ENCODE data around the gene FAM53B.

FAM53B gene

DNA sequence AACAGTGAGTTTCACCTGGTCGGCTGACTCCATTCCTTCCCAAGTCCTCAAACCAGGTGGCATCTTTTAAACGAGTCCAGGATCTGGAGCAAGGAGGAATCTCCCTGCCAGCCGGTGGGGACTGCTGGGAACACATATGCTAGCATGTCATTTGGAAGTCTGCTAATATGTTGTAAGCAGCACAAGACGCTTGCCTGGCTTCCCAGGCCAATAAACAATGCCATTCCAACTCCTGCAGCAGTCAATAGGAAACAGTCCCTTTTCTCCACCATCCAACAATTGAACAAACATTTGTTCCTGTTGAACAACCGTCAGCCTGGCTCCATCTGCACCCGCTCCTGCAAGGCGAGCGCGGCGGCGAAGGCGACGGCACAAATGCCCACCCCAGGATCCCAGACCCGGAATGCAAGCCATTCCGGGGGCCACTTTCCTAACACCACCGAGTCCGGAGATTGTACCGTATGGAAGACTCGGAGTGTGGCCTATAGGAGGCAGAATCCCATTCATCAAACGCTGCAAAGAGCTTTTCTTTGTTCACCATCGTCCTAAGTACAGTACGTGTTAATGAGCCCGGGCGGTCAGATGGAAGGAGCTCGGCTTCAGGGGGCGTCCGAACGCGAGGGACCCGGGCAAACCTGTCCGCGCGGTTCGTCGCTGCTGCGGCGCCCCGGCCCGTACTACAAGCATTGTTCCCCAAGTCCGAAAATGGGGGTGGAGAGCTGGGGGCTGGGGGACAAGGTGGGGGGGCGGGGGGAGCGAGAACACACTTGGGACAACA lies 1.6 kb downstream of the FAM53B start:
- no peak for DNase-seq (ENCODE audit: low spot score)
- in situ Hi-C loops (cut with MboI; ENCODE audit: low pct_unique_long_range_greater_than_20kb, low sequenced_read_pairs, unreplicated experiment) = loop anchor here (10.0 kb wide), 1 partner anchor 198 kb away; no protein-coding TSS in a partner anchor
- TF ChIP-seq, protein P1, sequence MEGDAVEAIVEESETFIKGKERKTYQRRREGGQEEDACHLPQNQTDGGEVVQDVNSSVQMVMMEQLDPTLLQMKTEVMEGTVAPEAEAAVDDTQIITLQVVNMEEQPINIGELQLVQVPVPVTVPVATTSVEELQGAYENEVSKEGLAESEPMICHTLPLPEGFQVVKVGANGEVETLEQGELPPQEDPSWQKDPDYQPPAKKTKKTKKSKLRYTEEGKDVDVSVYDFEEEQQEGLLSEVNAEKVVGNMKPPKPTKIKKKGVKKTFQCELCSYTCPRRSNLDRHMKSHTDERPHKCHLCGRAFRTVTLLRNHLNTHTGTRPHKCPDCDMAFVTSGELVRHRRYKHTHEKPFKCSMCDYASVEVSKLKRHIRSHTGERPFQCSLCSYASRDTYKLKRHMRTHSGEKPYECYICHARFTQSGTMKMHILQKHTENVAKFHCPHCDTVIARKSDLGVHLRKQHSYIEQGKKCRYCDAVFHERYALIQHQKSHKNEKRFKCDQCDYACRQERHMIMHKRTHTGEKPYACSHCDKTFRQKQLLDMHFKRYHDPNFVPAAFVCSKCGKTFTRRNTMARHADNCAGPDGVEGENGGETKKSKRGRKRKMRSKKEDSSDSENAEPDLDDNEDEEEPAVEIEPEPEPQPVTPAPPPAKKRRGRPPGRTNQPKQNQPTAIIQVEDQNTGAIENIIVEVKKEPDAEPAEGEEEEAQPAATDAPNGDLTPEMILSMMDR (IDR thresholded peaks at IDR 0.05; ENCODE audit: extremely low read depth, insufficient read depth, missing control alignments) = peak; percentile 16

DNA sequence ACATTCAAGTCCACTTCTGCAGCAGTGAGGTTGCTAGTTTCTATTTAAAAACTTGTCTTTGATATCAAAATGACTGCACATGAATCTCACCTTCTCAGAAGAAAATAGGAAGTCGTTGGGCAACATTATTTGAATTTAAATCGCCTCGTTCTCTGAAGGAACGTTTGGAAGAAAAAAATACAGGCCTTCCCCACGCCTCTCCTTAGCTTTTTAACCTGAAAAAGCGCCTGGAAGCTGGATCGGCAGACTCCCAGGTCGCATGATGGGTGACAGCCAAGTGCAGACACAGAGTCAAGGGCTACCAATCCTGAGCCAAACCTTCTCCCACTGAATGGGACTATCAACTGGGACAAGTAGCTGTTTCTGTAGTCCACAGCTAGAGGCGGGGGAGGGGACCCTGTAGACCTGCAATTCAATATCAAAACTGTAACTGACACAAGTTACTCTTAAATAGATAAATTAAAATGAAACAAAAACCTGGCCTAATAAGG lies 2.2 kb downstream of the FAM53B start:
- DNase-seq (ENCODE audit: low spot score) = no peak
- TF ChIP-seq, protein P1 (IDR thresholded peaks at IDR 0.05; ENCODE audit: extremely low read depth, insufficient read depth, missing control alignments) = no peak
- in situ Hi-C loops (cut with MboI; ENCODE audit: low pct_unique_long_range_greater_than_20kb, low sequenced_read_pairs, unreplicated experiment) = loop anchor here (10.0 kb wide), 1 partner anchor 197 kb away; no protein-coding TSS in a partner anchor

DNA sequence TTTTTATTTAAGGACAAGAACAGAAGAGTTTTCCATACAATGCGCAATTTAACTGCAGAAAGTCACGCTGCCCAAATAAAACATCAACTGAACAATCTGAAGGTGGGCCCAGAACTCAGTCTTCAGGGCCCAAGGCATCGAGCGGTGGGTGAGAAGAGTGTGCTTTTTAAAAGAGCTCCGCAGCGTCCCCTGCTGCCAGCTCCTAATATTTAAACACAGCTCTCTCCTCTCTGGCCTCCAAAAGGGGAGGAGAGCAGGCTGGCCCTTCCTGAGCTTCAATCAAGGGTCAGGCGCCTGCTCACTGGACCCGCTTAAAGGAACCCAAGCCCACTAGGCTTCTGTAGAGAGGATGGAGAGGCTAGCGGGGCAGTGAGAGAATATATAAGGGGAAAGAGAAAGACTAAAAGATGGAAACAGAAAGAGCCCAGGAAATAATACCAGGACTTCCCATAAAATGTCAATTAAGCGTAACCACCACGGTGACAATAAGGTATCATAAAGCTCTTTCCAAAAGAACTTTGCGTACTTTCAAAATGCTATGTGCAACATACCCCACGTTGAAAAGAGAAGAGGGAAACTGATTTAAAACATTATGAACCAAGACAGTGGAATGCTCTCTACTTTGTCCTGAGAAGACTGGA lies 2.8 kb downstream of the FAM53B start:
- DNase-seq (ENCODE audit: low spot score) = peak; percentile 84
- in situ Hi-C loops (cut with MboI; ENCODE audit: low pct_unique_long_range_greater_than_20kb, low sequenced_read_pairs, unreplicated experiment) = loop anchor here (10.0 kb wide), 1 partner anchor 197 kb away; no protein-coding TSS in a partner anchor
- TF ChIP-seq, protein P1 (IDR thresholded peaks at IDR 0.05; ENCODE audit: extremely low read depth, insufficient read depth, missing control alignments) = peak; percentile 88

DNA sequence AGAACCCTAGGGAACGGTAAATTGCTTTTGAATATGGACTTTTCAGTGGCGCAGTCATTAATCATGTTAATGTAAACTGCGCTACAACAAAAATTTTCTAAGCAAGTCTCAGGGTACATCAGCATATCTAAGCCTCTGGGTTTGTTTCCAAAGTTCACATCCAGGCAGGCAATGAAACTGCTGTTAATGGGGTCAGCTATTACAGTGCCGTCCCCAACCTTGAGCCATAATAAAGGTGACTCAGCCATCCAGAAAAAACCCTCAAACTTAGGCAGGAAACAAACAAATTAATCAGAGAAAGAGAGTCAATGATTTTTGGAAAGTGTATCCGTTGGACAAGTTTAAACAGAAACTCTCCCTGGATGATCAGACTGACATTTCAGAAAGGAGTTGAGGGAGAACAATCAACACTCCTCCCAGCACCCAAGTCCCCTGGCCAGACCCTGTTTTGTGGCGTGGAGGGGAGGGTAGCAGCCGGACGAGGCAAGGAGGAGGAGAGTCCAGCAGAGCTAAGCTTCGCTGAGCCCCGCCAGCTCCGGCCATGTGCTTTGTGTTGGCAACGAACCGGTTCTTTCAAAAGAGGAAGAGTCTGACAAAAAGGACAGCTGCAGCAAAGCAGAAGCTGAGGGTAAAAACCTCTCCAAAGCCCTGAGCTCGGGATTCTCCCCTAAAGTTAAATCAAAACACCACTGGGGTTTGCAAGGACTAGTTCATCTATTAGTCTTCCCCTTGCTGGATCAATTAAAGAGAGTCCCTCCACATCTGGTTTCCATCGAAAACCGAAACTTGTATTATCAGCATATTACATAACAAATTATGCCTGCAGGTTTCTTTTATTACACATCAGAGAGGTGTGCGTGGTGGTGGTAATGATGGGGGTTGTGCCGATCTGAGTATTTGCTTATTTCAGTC lies 3.6 kb downstream of the FAM53B start:
- in situ Hi-C loops (cut with MboI; ENCODE audit: low pct_unique_long_range_greater_than_20kb, low sequenced_read_pairs, unreplicated experiment) = loop anchor here (10.0 kb wide), 1 partner anchor 196 kb away; no protein-coding TSS in a partner anchor
- TF ChIP-seq, protein P1 (IDR thresholded peaks at IDR 0.05; ENCODE audit: extremely low read depth, insufficient read depth, missing control alignments) = no peak
- peak; percentile 79 for DNase-seq (ENCODE audit: low spot score)

DNA sequence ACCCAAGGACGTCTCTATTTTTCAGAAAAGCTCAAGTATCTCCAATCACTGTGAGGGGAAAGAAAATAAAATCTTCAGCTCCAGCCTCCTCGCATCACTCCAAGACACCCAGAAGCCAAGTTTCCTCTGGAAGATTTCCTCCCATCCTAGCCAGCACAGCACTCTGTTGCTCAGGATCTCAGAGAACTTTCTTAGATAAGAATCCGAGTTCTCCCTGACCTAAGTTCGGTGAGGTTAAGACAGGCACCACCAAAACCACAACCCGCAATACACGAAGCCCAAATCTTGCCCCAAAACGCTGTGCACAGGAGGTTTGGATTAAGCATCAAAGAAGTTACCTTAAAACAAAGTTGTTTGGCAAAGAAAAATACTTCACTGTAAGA lies 4.2 kb downstream of the FAM53B start:
- in situ Hi-C loops (cut with MboI; ENCODE audit: low pct_unique_long_range_greater_than_20kb, low sequenced_read_pairs, unreplicated experiment) = loop anchor here (10.0 kb wide), 2 partner anchors 105 to 195 kb away; no protein-coding TSS in a partner anchor
- TF ChIP-seq, protein P1 (IDR thresholded peaks at IDR 0.05; ENCODE audit: extremely low read depth, insufficient read depth, missing control alignments) = no peak
- no peak for DNase-seq (ENCODE audit: low spot score)
